ENCODE data around the gene DAAM1. TPM values are rescaled to one million over a fixed set of nuclear protein-coding genes. Genes with fewer than 3 reads are reported as not detected.

Gene DAAM1
- 9.5 and 16.5 TPM in 2 replicates for total RNA-seq

- Histone ChIP-seq H3K36me3 (ENCODE audit: control insufficient read depth, insufficient read depth, low read length) (no peaks in the 10 kb centered on the region), H3K4me3 (ENCODE audit: low read depth, low read length) (peak within 1 kb of the TSS; percentile 88), H3K27me3 (ENCODE audit: control insufficient read depth, insufficient read depth, low read length) (peaks cover 3% of the 10 kb centered on the region)
- TF ChIP-seq CTCF (IDR thresholded peaks at IDR 0.05; ENCODE audit: insufficient read depth, low read length, poor library complexity, severe bottlenecking), result no peak
- DNase-seq (ENCODE audit: low read depth), result peak; percentile 95
Measured at GRCh38 chr14:59188461-59189090, at the start of gene DAAM1. Gene DAAM1 (plus strand): TSS chr14:59188667. CDS start chr14:59263478, 74,811 bp downstream.

- DNase-seq (ENCODE audit: low read depth), result no peak
- no peak overlapping the region for H3K4me3 ChIP-seq (ENCODE audit: low read depth, low read length)
- TF ChIP-seq CTCF (IDR thresholded peaks at IDR 0.05; ENCODE audit: insufficient read depth, low read length, poor library complexity, severe bottlenecking), result no peak
- H3K27me3 ChIP-seq (ENCODE audit: control insufficient read depth, insufficient read depth, low read length), result no peaks in the 10 kb centered on the region
- H3K36me3 ChIP-seq (ENCODE audit: control insufficient read depth, insufficient read depth, low read length), result no peaks in the 10 kb centered on the region
Measured at GRCh38 chr14:59139324-59139723, 49.1 kb upstream of the DAAM1 start.

- TF ChIP-seq CTCF (IDR thresholded peaks at IDR 0.05; ENCODE audit: insufficient read depth, low read length, poor library complexity, severe bottlenecking), result no peak
- Histone ChIP-seq H3K27me3 (ENCODE audit: control insufficient read depth, insufficient read depth, low read length) (no peaks in the 10 kb centered on the region), H3K4me3 (ENCODE audit: low read depth, low read length) (no peak overlapping the region), H3K36me3 (ENCODE audit: control insufficient read depth, insufficient read depth, low read length) (no peaks in the 10 kb centered on the region)
- no peak for DNase-seq (ENCODE audit: low read depth)
Measured at GRCh38 chr14:59140106-59140843, 48.2 kb upstream of the DAAM1 start.

- H3K4me3 ChIP-seq (ENCODE audit: low read depth, low read length), result no peak overlapping the region
- no peaks in the 10 kb centered on the region for H3K27me3 ChIP-seq (ENCODE audit: control insufficient read depth, insufficient read depth, low read length)
- no peak for DNase-seq (ENCODE audit: low read depth)
- no peaks in the 10 kb centered on the region for H3K36me3 ChIP-seq (ENCODE audit: control insufficient read depth, insufficient read depth, low read length)
- no peak for TF ChIP-seq CTCF (IDR thresholded peaks at IDR 0.05; ENCODE audit: insufficient read depth, low read length, poor library complexity, severe bottlenecking)
Measured at GRCh38 chr14:59146484-59146883, 42.0 kb upstream of the DAAM1 start.

GRCh38 chr14:59147007-59147406, 41.5 kb upstream of the DAAM1 start:
- Histone ChIP-seq H3K36me3 (ENCODE audit: control insufficient read depth, insufficient read depth, low read length) (no peaks in the 10 kb centered on the region), H3K4me3 (ENCODE audit: low read depth, low read length) (no peak overlapping the region), H3K27me3 (ENCODE audit: control insufficient read depth, insufficient read depth, low read length) (no peaks in the 10 kb centered on the region)
- no peak for TF ChIP-seq CTCF (IDR thresholded peaks at IDR 0.05; ENCODE audit: insufficient read depth, low read length, poor library complexity, severe bottlenecking)
- no peak for DNase-seq (ENCODE audit: low read depth)

Data from kidney epithelial cell (primary cell).